HepG2 (cell line): ENCODE measurements around the gene PSMD12. TPM values are rescaled to one million over a fixed set of nuclear protein-coding genes. Genes with fewer than 3 reads are reported as not detected.

Source experiments
- BORCS8-MEF2B ChIP-seq: sonication (generic); formaldehyde crosslinking; IDR thresholded peaks from 2 replicates; pipeline ENCODE4 v1.8.0; 2022; ENCODE audit warnings: mild to moderate bottlenecking, missing genetic modification reagents
- IKZF1 ChIP-seq: fragments of 450-650 bp; IDR thresholded peaks from 2 replicates; pipeline ENCODE4 v1.7.1; 2016
- KAT7 ChIP-seq: IDR thresholded peaks from 2 replicates; pipeline ENCODE4 v1.6.1; 2018; ENCODE audit warnings: borderline replicate concordance, missing compliant biosample characterization
- STAG1 ChIP-seq: sonication (generic); formaldehyde crosslinking; IDR thresholded peaks from 2 replicates; pipeline ENCODE4 v1.4.0; 2020; ENCODE audit warnings: missing genetic modification reagents
- U2AF1 ChIP-seq: fragments of 200-400 bp; formaldehyde crosslinking; optimal IDR thresholded peaks from 2 replicates; pipeline ENCODE3; 2017; ENCODE audit warnings: mild to moderate bottlenecking, low read depth, low read length
- ZFP36L1 ChIP-seq: sonication (generic); formaldehyde crosslinking; IDR thresholded peaks from 2 replicates; pipeline ENCODE4 v1.8.0; 2022; ENCODE audit warnings: mild to moderate bottlenecking, missing genetic modification reagents, moderate library complexity
- ZFX ChIP-seq: sonication (generic); formaldehyde crosslinking; IDR thresholded peaks from 2 replicates; pipeline ENCODE4 v1.4.0; 2020; ENCODE audit warnings: mild to moderate bottlenecking, low read depth, missing genetic modification reagents, moderate library complexity
- ZFYVE20 ChIP-seq: sonication (generic); formaldehyde crosslinking; IDR thresholded peaks from 2 replicates; pipeline ENCODE4 v1.8.0; 2023; ENCODE audit warnings: low read depth, mild to moderate bottlenecking, moderate library complexity, missing genetic modification reagents, borderline replicate concordance
- ZMYM4 ChIP-seq: sonication (generic); formaldehyde crosslinking; IDR thresholded peaks from 2 replicates; pipeline ENCODE4 v1.8.1; 2023; ENCODE audit warnings: mild to moderate bottlenecking, missing genetic modification reagents
- ZNF17 ChIP-seq: sonication (generic); formaldehyde crosslinking; IDR thresholded peaks from 2 replicates; pipeline ENCODE4 v1.5.0; 2020; ENCODE audit warnings: mild to moderate bottlenecking, missing genetic modification reagents
- ZNF282 ChIP-seq: fragments of 450-650 bp; IDR thresholded peaks from 2 replicates; pipeline ENCODE4 v1.6.1; 2018; ENCODE audit not compliant: partially characterized antibody
- ZNF432 ChIP-seq: sonication (generic); formaldehyde crosslinking; IDR thresholded peaks from 2 replicates; pipeline ENCODE4 v1.5.0; 2020; ENCODE audit warnings: missing genetic modification reagents, mild to moderate bottlenecking, borderline replicate concordance
- ZNF446 ChIP-seq: sonication (generic); formaldehyde crosslinking; IDR thresholded peaks from 2 replicates; pipeline ENCODE4 v1.5.0; 2020; ENCODE audit warnings: mild to moderate bottlenecking, missing genetic modification reagents
- ZNF451 ChIP-seq: sonication (generic); formaldehyde crosslinking; IDR thresholded peaks from 2 replicates; pipeline ENCODE4 v1.5.0; 2020; ENCODE audit warnings: mild to moderate bottlenecking, missing genetic modification reagents
- ZNF577 ChIP-seq: sonication (generic); formaldehyde crosslinking; IDR thresholded peaks from 2 replicates; pipeline ENCODE4 v1.4.0; 2020; ENCODE audit warnings: mild to moderate bottlenecking, low read depth, missing genetic modification reagents, borderline replicate concordance
- ZNF720 ChIP-seq: sonication (generic); formaldehyde crosslinking; IDR thresholded peaks from 2 replicates; pipeline ENCODE4 v1.4.0; 2020; ENCODE audit warnings: missing genetic modification reagents
- ZNF766 ChIP-seq: sonication (generic); formaldehyde crosslinking; IDR thresholded peaks from 2 replicates; pipeline ENCODE4 v1.5.0; 2020; ENCODE audit warnings: missing genetic modification reagents, borderline replicate concordance
- ZNF781 ChIP-seq: sonication (generic); formaldehyde crosslinking; IDR thresholded peaks from 2 replicates; pipeline ENCODE4 v1.5.1; 2020; ENCODE audit warnings: borderline replicate concordance, mild to moderate bottlenecking, missing genetic modification reagents; ENCODE audit errors: not compliant biosample characterization
- polyA plus RNA-seq, 8 experiments: library from polyadenylated mRNA; depleted of rRNA in 3 of 8; stranded (reverse) in 7 of 8; unstranded in 1 of 8; fragments of >200 nt; fragmentation: Illumina TruSeq in 4 of 8; extraction: Trizol in 4 of 8; gene quantifications; 2 replicates each; pipeline versions ENCODE4 v1.2.1 to v1.2.3, GENCODE V29; 2011 to 2016; ENCODE audit warnings: low read depth in 4 of 8, missing spikeins in 1 of 8, mixed read lengths in 1 of 8; ENCODE audit not compliant: insufficient read depth in 1 of 8
- total RNA-seq, 5 experiments: library from RNA; depleted of rRNA; stranded (reverse); fragments of >200 nt; fragmentation: Illumina TruSeq; extraction: Trizol; gene quantifications; 2 replicates each; pipeline ENCODE4 v1.2.3, GENCODE V29; 2016; ENCODE audit warnings: low read depth in 1 of 5
- TF ChIP-seq, protein P1 (sequence below): IDR thresholded peaks from 2 replicates; pipeline ENCODE4 v1.6.1; 2016; ENCODE audit warnings: mild to moderate bottlenecking
- TF ChIP-seq, protein P2 (sequence below): IDR thresholded peaks from 2 replicates; pipeline ENCODE4 v1.6.1; 2018; ENCODE audit warnings: missing genetic modification reagents, mild to moderate bottlenecking, missing compliant biosample characterization
- TF ChIP-seq, protein P3 (sequence below), 2 experiments: sonication (generic) in 1 of 2; formaldehyde crosslinking in 1 of 2; IDR thresholded peaks; 2 replicates each; pipeline versions ENCODE4 v1.4.0 to v1.6.1; 2018 to 2020; ENCODE audit warnings: missing genetic modification reagents in 2 of 2, borderline replicate concordance in 1 of 2, low read depth in 1 of 2, mild to moderate bottlenecking in 1 of 2, missing biosample characterization in 1 of 2
- TF ChIP-seq, protein P4 (sequence below): sonication (generic); formaldehyde crosslinking; IDR thresholded peaks from 2 replicates; pipeline ENCODE4 v1.8.1; 2022; ENCODE audit warnings: low read depth, mild to moderate bottlenecking, missing genetic modification reagents

PSMD12 gene
- total and polyA plus RNA-seq, 2 of the 13 experiments (the other 11 are each of a cell fraction or from before 2014, with no cell fraction given): 27.4 to 71.7 TPM

DNA sequence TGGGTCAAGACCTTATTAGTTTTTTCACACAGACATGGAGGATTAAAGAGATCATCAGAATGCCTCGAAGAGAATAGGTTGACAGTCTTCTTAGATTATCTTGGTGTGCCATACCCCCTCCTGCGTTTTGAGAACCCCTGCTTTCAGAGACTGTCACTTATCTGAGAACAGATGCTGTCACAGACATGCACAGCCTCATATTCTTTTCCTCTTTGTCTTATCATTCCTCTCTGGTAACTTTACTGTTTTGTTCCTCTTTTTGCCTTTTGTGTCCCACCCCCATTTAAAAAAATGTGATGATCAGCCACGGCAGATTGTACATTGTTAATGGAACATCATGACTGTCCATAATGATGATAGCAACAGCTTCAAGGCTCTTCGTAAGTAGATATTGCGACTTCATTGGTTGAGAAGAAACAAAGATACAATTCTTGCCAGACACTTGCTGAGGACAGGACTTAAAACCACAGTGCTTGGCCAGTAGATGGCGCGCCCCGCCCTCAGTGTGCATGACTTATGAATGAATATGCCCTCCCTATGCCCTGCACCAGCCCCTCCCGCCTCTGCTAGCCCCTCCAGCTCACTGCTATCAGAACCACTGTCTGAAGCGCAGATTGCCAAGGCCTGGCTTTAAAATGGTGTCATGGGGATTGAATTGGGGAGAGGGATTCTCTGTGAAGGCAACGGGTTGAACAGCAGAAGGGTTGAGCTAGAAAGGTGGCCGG is 8.1 kb upstream of the PSMD12 start (continued):
- TF ChIP-seq ZNF282 (no peak), U2AF1 (no peak), IKZF1 (no peak), ZMYM4 (CRISPR knock-in tag) (peak; percentile 61; the same call in 1 of the 2 replicates), BORCS8-MEF2B (CRISPR knock-in tag) (peak; percentile 69; the same call in 1 of the 2 replicates), STAG1 (CRISPR knock-in tag) (peak; percentile 92), ZNF577 (CRISPR knock-in tag) (no peak), ZNF766 (CRISPR knock-in tag) (no peak), ZNF451 (CRISPR knock-in tag) (no peak), ZNF446 (no peak), ZFX (CRISPR knock-in tag) (0 out of 2 replicates have a peak, but pooled peaks have one; percentile 25), ZFP36L1 (CRISPR knock-in tag) (no peak), ZNF432 (CRISPR knock-in tag) (no peak), KAT7 (CRISPR knock-in tag) (no peak), ZNF17 (CRISPR knock-in tag) (no peak), ZNF781 (CRISPR knock-in tag) (no peak), ZNF720 (CRISPR knock-in tag) (no peak), ZFYVE20 (CRISPR knock-in tag) (no peak)
- TF ChIP-seq, protein P1, sequence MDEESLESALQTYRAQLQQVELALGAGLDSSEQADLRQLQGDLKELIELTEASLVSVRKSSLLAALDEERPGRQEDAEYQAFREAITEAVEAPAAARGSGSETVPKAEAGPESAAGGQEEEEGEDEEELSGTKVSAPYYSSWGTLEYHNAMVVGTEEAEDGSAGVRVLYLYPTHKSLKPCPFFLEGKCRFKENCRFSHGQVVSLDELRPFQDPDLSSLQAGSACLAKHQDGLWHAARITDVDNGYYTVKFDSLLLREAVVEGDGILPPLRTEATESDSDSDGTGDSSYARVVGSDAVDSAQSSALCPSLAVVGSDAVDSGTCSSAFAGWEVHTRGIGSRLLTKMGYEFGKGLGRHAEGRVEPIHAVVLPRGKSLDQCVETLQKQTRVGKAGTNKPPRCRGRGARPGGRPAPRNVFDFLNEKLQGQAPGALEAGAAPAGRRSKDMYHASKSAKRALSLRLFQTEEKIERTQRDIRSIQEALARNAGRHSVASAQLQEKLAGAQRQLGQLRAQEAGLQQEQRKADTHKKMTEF: no peak
- TF ChIP-seq, protein P2, sequence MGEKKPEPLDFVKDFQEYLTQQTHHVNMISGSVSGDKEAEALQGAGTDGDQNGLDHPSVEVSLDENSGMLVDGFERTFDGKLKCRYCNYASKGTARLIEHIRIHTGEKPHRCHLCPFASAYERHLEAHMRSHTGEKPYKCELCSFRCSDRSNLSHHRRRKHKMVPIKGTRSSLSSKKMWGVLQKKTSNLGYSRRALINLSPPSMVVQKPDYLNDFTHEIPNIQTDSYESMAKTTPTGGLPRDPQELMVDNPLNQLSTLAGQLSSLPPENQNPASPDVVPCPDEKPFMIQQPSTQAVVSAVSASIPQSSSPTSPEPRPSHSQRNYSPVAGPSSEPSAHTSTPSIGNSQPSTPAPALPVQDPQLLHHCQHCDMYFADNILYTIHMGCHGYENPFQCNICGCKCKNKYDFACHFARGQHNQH: no peak; the same call in 1 of the 2 replicates
- TF ChIP-seq, protein P3, sequence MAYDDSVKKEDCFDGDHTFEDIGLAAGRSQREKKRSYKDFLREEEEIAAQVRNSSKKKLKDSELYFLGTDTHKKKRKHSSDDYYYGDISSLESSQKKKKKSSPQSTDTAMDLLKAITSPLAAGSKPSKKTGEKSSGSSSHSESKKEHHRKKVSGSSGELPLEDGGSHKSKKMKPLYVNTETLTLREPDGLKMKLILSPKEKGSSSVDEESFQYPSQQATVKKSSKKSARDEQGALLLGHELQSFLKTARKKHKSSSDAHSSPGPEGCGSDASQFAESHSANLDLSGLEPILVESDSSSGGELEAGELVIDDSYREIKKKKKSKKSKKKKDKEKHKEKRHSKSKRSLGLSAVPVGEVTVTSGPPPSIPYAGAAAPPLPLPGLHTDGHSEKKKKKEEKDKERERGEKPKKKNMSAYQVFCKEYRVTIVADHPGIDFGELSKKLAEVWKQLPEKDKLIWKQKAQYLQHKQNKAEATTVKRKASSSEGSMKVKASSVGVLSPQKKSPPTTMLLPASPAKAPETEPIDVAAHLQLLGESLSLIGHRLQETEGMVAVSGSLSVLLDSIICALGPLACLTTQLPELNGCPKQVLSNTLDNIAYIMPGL (CRISPR knock-in tag; IDR thresholded peaks at IDR 0.05; ENCODE audit: borderline replicate concordance in 1 of 2, low read depth in 1 of 2): peak; percentile 75 to 77; a peak in 3 of 4 replicates
- TF ChIP-seq, protein P4, sequence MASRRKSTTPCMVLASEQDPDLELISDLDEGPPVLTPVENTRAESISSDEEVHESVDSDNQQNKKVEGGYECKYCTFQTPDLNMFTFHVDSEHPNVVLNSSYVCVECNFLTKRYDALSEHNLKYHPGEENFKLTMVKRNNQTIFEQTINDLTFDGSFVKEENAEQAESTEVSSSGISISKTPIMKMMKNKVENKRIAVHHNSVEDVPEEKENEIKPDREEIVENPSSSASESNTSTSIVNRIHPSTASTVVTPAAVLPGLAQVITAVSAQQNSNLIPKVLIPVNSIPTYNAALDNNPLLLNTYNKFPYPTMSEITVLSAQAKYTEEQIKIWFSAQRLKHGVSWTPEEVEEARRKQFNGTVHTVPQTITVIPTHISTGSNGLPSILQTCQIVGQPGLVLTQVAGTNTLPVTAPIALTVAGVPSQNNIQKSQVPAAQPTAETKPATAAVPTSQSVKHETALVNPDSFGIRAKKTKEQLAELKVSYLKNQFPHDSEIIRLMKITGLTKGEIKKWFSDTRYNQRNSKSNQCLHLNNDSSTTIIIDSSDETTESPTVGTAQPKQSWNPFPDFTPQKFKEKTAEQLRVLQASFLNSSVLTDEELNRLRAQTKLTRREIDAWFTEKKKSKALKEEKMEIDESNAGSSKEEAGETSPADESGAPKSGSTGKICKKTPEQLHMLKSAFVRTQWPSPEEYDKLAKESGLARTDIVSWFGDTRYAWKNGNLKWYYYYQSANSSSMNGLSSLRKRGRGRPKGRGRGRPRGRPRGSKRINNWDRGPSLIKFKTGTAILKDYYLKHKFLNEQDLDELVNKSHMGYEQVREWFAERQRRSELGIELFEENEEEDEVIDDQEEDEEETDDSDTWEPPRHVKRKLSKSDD (CRISPR knock-in tag): no peak
